Ectodermal cell (in vitro differentiated cells): ENCODE data around the gene MUC20.

ENCODE experiments used
- H3K27ac ChIP-seq: 2 replicates; pipeline ENCODE4 v1.7.0; 2013; ENCODE audit warnings: mild to moderate bottlenecking, low read depth, low read length; ENCODE audit not compliant: insufficient read depth, poor library complexity, severe bottlenecking
- H3K27me3 ChIP-seq: 2 replicates; pipeline ENCODE4 v1.7.0; 2013; ENCODE audit warnings: mild to moderate bottlenecking, low read length; ENCODE audit not compliant: insufficient read depth, control insufficient read depth, poor library complexity, severe bottlenecking
- H3K36me3 ChIP-seq: one replicate; pipeline ENCODE4 v1.7.0; 2013; ENCODE audit warnings: low read length; ENCODE audit not compliant: control insufficient read depth, insufficient read depth
- H3K4me1 ChIP-seq: one replicate; pipeline ENCODE4 v1.7.0; 2013; ENCODE audit warnings: low read length; ENCODE audit not compliant: control insufficient read depth, insufficient read depth
- H3K4me3 ChIP-seq: 2 replicates; pipeline ENCODE4 v1.7.0; 2013; ENCODE audit warnings: low read depth, low read length, control low read depth; ENCODE audit not compliant: insufficient read depth
- H3K9me3 ChIP-seq: 2 replicates; pipeline ENCODE4 v1.7.0; 2013; ENCODE audit warnings: mild to moderate bottlenecking, low read length, moderate library complexity; ENCODE audit not compliant: control insufficient read depth
- WGBS, 2 experiments: methylation state at CpG; one replicate each; pipeline ENCODE4 v1.1.7; 2013; ENCODE audit warnings: missing lambda C conversion rate in 2 of 2; 5-methylcytosine and 5-hydroxymethylcytosine counted together

Gene MUC20

DNA sequence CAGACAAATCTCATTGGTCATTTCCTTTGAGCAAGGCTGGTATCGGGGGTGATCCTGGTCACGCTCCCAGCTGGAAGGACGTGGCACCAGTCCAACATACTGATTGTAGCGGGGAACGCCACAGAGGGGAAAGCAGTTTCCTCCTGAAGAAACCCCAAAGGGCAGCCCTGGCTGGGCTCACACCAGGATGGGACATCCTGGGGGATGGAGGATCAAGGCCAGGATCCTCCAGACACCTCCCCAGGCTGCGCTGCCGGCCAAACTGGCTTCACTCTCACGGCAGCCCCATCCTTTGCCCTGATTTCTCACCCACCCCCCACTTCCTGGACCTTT, 36.6 kb downstream of the MUC20 start:
- Histone ChIP-seq H3K27ac (no peak overlapping the region), H3K36me3 (no peaks in the 10 kb centered on the region), H3K4me1 (no peaks in the 10 kb centered on the region), H3K27me3 (peaks cover 6% of the 10 kb centered on the region), H3K9me3 (no peaks in the 10 kb centered on the region), H3K4me3 (no peak overlapping the region)
- WGBS, 2 experiments = 85 to 87% methylated on average over 8 of the region's 8 CpGs

DNA sequence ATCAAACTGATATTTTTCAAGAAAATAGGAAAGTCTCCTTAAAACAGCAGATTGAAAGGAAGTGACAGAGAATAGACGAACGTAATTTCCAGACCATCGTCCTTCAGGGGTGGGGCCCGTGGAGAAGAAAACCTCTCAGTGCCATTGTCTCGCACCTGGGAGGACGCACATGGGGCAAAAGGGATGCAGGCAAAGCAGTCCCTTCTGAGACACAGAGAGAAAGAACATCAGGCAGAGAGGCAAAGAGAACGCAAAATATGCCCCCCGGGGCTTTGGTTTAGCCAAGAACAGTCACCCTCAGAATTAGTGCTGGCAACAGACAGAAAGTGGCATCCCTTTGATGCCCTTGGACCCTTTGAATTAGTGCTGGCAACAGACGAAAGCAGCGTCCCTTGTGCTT, 37.0 kb downstream of the MUC20 start:
- Histone ChIP-seq H3K4me3 (no peak overlapping the region), H3K27ac (no peak overlapping the region), H3K9me3 (no peaks in the 10 kb centered on the region), H3K4me1 (no peaks in the 10 kb centered on the region), H3K27me3 (peaks cover 6% of the 10 kb centered on the region), H3K36me3 (no peaks in the 10 kb centered on the region)
- WGBS, 2 experiments = 84 to 86% methylated on average over 10 of the region's 10 CpGs

GRCh38 chr3:195758721-195759353, 38.1 kb downstream of the MUC20 start:
- Histone ChIP-seq H3K27ac (no peak overlapping the region), H3K4me1 (no peaks in the 10 kb centered on the region)
- 89 to 90% methylated on average over 19 of the region's 19 CpGs for WGBS, 2 experiments

DNA sequence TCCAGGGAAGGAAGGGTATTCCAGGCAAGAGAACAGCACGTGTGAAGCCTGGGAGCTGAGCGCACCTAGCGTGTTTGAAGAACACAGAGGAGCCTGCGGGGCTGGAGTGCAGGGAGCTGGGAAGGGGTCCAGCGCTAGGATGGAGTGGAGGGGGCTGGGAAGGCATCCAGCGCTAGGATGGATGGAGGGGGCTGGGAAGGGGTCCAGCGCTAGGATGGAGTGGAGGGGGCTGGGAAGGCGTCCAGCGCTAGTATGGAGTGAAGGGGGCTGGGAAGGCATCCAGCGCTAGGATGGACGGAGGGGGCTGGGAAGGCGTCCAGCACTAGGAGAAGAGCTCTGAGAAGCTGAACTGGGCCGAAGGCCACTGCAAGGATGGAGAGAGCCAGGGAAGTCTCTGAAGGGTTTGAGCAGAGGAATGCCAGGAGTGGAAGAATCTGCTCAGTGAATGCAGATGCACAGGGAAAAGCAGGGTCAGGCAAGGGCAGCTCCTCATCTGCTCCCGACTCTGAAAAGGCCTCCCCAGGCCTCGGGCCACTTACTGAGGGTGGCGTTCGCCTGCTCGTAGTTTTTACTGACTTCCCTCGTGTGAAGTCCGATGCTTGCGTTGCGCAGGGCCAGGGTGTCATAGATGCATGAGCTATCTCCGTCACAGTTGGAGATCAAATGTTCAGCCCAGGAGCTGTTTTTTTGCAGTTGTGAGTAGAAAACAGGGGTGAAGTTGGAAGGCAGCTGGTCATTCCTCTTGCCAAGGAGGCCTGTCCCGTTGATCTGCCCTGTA, 39.8 kb downstream of the MUC20 start:
- WGBS, 2 experiments = 90 to 93% methylated on average over 24 of the region's 24 CpGs
- H3K27me3 ChIP-seq = peaks cover 6% of the 10 kb centered on the region
- no peak overlapping the region for H3K4me3 ChIP-seq
- H3K9me3 ChIP-seq = no peaks in the 10 kb centered on the region
- H3K27ac ChIP-seq = no peak overlapping the region
- no peaks in the 10 kb centered on the region for H3K4me1 ChIP-seq
- H3K36me3 ChIP-seq = no peaks in the 10 kb centered on the region

More at GRCh38 chr3:195758721-195759353, 38.1 kb downstream of the MUC20 start:
- Histone ChIP-seq H3K27me3 (peaks cover 6% of the 10 kb centered on the region), H3K9me3 (no peaks in the 10 kb centered on the region), H3K36me3 (no peaks in the 10 kb centered on the region), H3K4me3 (no peak overlapping the region)

GRCh38 chr3:195761123-195761566, 40.4 kb downstream of the MUC20 start:
- no peaks in the 10 kb centered on the region for H3K4me1 ChIP-seq
- no peaks in the 10 kb centered on the region for H3K9me3 ChIP-seq
- no peak overlapping the region for H3K4me3 ChIP-seq
- whole genome bisulfite sequencing, 2 experiments = 91 to 93% methylated on average over 10 of the region's 10 CpGs
- no peaks in the 10 kb centered on the region for H3K36me3 ChIP-seq
- H3K27ac ChIP-seq = no peak overlapping the region
- H3K27me3 ChIP-seq = peaks cover 6% of the 10 kb centered on the region

DNA sequence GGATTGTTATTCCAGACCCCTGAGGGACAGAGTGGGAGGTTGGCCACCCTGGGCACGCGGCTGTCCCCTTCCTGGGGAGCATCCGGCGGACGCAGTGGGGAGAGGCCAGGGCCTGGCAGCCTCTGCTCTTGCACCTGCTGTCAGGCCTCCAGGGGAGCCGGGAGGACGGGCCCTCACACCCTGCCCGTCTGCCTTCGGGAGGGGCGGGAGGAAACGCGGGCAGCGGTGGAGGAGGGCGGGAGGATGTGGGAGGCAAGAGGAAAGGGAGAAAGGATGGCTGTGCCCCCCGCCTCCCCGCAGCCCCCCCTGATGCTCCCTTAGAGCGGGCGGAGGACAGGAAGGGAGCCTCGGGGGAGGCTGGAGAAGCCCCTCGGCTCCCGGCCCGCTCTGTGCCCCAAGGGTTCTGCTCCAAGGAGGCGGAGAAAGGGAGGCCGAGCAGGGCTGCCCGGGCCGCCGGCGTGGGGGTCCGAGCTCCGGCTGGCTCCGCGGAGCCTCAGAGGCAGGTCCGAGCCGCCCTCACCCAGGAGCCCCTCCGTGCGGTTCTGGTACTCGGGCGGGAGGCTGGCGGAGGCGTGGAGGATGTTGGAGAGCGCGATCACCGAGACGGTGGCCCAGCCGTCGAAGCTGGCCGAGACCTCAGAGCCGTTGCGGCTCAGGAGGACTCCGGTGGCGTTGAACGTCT, 40.9 kb downstream of the MUC20 start:
- Histone ChIP-seq H3K27me3 (peaks cover 6% of the 10 kb centered on the region), H3K4me3 (no peak overlapping the region), H3K9me3 (no peaks in the 10 kb centered on the region), H3K4me1 (no peaks in the 10 kb centered on the region), H3K27ac (no peak overlapping the region), H3K36me3 (no peaks in the 10 kb centered on the region)
- WGBS, 2 experiments = 84% methylated on average over 52 of the region's 52 CpGs

GRCh38 chr3:195762249-195762585, 41.4 kb downstream of the MUC20 start:
- 89 to 93% methylated on average over 36 of the region's 36 CpGs for WGBS, 2 experiments
- no peaks in the 10 kb centered on the region for H3K9me3 ChIP-seq
- no peak overlapping the region for H3K4me3 ChIP-seq
- H3K27me3 ChIP-seq = peaks cover 6% of the 10 kb centered on the region
- H3K4me1 ChIP-seq = no peaks in the 10 kb centered on the region
- H3K27ac ChIP-seq = no peak overlapping the region
- H3K36me3 ChIP-seq = no peaks in the 10 kb centered on the region

GRCh38 chr3:195762611-195763010, 41.8 kb downstream of the MUC20 start:
- WGBS, 2 experiments = 93% methylated on average over 43 of the region's 43 CpGs
- Histone ChIP-seq H3K36me3 (no peaks in the 10 kb centered on the region), H3K27me3 (peaks cover 6% of the 10 kb centered on the region), H3K9me3 (no peaks in the 10 kb centered on the region), H3K4me3 (no peak overlapping the region), H3K4me1 (no peaks in the 10 kb centered on the region), H3K27ac (no peak overlapping the region)

DNA sequence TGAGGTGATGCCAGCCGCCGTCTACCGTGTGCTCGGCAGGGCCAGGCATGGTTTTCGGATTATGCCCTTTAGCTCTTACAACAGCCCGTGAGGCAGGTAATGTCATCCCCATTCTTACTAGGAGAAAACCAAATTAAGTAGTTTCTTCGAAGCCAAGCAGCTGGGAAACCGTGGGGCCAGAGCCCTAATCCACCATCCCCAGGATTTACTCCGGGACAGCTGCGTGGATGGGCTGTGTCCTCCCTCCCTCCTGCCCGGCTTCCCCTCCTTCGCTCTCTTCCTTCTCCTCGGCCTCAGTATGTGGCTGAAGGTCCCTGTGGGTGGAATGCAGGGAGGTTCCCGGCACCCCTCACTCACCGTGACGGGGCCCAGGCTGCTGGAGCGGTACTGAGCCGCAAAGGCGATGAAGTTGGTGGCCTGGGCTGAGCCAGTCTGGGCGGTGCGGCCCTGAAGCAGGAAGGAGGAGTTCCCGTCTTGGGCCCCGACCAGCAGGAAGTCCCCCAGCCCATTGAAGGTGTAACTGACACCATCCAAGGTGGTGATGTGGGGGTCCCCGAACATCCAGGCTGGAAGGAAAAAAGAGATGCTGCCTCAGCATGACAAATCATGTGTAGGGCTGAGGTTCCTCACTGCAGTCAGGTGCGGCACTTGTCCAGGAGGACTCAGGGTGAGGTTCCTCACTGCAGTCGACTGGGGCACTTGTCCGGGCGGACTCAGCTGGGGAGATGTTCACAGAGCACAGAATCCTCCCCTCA, 42.5 kb downstream of the MUC20 start:
- H3K27ac ChIP-seq = no peak overlapping the region
- no peaks in the 10 kb centered on the region for H3K4me1 ChIP-seq
- no peaks in the 10 kb centered on the region for H3K9me3 ChIP-seq
- H3K4me3 ChIP-seq = no peak overlapping the region
- 91 to 93% methylated on average over 28 of the region's 28 CpGs for WGBS, 2 experiments
- no peaks in the 10 kb centered on the region for H3K36me3 ChIP-seq
- peaks cover 6% of the 10 kb centered on the region for H3K27me3 ChIP-seq
